ENCODE data around the gene KRTAP3-2.
"Not testable (repeated sequence)": the region's sequence is repeated elsewhere in the genome, so short reads cannot be mapped to it uniquely, and the experiment has no call there.

Gene KRTAP3-2

DNA sequence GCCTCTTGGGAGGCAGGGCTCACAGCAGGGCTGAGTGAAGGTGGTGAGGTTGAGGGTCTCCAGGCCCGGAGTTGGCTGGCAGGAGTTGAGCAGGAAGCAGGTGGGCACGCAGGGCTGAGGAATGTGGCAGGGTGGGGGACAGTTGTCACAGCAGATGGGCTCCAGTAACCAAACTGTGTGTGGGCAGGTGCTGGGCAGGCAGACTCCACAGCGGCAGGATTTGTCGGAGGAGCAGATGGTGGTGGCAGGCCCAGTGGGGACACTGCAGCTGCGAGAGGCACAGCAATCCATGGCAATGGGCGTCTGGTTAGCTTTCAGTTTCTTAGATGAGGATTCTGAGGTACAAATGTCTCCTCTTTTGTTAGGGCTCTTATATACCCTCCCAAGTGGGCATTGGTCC lies at the start of gene KRTAP3-2:
Gene KRTAP3-2, minus strand, starts transcription at position 344 of the 400 bp plus-strand sequence. Its CDS starts 53 bp downstream, at position 291.
- DNase-seq = not testable (repeated sequence)

DNA sequence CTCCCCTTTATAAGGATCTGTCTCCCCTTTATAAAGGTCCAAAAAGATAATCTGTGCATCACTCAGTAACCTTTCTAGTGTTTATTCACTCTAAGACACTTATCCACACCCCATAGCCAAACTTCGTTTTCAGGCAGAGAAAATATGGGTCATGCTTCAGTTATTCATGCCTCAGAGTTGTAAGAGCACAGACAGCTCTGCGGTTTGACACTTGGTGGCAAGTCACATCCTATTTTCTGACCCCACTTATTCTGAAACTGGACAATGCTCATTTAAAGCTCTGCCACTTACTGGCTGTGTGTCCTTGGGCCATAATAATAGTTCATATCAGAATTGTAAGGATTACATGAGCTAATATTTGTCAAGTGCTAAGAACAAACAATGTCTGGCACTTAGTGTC lies 49.4 kb upstream of the KRTAP3-2 start:
- DNase-seq = no peak

DNA sequence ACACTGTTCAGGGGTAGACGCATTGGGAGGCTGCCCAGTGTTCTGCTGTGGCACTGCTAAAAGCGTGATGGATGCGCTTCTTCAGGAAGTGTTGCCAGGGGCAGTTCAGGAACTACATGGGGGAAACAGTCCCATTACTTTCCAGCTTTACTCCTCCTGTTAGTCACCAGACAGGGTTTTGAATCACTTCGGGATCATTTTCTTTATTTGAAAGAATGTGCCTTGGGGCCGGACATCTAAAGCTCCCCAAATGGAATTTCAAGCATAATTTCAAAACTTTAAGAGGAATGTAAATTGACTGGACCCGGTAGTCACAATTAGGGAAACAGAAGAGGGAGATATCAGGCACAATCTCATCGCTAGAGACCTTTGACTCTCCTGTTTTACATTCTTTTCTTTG lies 48.7 kb upstream of the KRTAP3-2 start:
- no peak for DNase-seq

DNA sequence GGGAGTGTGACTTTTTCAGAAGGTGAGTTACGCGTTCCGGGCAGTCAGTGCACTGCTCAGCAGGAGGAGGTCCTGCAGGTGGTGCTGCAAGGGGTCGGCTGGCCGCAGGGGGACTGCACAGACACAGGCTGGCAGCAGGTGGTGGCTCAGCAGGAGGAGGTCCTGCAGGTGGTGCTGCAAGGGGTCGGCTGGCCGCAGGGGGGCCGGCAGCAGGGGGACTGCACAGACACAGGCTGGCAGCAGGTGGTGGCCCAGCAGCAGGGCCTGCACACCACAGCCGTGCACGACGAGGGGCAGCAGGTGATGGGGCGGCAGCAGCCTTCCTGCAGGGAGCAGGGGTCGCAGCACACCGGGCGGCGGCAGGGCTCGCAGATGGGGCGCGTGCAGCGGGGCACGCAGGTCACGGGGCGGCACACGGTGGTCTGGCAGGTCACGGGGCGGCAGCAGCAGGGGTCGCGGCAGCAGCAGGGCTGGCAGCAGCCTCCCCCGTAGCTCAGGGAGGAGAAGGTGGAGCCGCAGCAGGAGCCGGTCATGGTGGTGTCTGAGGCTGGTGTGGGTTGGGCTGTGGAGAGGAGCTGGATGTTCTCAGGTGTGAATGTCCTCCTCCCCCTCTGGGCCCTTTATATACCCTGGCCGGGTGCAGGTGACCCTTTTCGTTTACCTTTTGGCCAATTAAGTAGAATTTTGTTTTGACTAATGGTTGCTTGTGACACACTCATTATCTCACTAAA lies 47.2 kb upstream of the KRTAP3-2 start, which contains the start of gene KRTAP2-1:
Gene KRTAP2-1, minus strand, starts transcription at position 582 of the 731 bp plus-strand sequence. Its CDS starts 49 bp downstream, at position 533.
- DNase-seq = not testable (repeated sequence)

DNA sequence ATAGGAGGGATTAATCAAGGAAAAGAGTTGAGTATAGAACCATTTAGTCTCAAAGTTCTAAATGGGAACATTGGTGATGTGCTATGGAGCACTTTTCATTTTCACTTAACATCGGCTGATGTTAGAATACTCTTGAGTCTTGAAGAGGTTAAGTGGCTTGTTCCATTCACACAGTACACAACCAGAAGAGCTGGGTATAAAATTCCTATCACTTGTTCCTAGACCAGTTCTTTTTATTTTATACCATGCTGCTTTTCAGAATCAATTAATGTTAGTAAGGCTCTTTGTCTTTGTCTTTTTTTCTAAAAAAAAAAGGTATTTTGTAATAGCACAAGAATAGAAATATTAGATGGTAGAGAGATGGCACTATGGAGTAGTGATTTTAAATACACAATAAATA lies 43.2 kb upstream of the KRTAP3-2 start:
- DNase-seq = no peak

DNA sequence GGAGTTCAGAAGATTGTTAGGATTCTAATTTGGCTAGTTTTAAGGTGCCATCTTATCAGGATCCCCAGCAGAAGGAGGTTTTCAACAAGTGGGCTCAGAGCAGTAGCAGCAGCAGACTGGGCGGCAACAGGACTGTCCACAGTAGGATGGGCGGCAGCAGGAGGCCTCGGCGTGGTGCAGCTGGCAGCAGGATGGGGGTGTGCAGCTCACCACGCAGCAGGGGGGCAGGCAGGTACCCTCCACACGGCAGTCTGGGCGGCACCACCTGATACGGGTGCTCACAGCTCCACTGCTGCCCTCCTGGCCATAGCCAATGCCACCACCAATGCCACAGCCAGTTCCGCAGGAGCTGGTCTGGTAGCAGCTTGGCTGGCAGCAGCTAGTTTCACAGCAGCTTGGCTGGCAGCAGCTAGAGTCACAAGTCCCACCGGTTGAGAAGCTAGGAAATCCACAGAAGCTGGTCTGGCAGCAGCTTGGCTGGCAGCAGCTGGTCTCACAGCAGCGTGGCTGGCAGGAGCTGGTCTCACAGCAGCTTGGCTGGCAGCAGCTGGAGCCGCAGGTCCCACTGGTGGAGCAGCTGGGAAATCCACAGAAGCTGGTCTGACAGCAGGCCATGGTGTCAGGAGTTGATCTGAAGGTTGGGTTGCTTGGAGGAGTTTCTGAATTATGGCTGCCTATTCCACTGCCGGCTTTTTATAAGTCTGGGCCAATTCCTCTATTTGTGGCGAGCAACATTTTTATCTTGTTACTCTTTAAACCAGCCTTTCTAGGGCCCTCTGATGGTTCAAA lies 41.3 kb upstream of the KRTAP3-2 start, which contains the start of gene KRTAP1-1:
Gene KRTAP1-1, minus strand, starts transcription at position 668 of the 789 bp plus-strand sequence. Its CDS starts 53 bp downstream, at position 615.
- DNase-seq = not testable (repeated sequence)

DNA sequence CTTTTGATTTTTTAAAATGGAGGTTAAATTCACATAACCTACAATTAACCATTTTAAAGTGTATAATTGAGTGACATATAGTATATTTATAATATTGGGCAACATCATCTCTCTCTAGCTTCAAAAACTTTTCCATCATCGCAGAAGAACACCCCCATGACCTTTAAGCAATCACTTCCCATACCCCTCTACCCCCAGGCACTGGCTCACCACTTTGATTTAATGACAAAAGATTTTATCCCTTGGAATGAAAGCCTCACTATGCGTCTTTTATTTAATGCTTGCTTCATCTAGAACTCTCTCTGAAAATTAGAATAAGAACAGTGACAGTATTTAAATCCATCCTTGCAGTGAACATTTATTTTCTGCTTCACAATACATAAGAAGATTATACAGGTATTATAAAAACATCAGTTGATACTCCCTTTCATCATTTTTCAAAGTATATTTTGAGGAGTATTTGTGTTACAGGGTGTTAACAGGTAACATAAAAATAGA lies 38.2 kb upstream of the KRTAP3-2 start:
- DNase-seq = no peak

DNA sequence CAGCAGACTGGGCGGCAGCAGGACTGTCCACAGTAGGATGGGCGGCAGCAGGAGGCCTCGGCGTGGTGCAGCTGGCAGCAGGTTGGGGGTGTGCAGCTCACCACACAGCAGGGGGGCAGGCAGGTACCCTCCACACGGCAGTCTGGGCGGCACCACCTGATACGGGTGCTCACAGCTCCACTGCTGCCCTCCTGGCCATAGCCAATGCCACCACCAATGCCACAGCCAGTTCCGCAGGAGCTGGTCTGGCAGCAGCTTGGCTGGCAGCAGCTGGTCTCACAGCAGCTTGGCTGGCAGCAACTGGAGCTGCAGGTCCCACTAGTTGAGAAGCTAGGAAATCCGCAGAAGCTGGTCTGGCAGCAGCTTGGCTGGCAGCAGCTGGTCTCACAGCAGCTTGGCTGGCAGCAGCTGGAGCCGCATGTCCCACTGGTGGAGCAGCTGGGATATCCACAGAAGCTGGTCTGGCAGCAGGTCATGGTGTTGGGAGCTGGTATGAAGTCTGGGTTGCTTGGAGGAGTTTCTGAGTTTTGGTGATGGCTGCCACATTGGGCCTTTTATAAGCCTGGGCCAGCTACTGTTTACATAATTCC lies 34.7 kb upstream of the KRTAP3-2 start, which contains the start of gene KRTAP1-3:
Gene KRTAP1-3, minus strand, starts transcription at position 529 of the 590 bp plus-strand sequence. Its CDS starts 53 bp downstream, at position 476.
- not testable (repeated sequence) for DNase-seq

DNA sequence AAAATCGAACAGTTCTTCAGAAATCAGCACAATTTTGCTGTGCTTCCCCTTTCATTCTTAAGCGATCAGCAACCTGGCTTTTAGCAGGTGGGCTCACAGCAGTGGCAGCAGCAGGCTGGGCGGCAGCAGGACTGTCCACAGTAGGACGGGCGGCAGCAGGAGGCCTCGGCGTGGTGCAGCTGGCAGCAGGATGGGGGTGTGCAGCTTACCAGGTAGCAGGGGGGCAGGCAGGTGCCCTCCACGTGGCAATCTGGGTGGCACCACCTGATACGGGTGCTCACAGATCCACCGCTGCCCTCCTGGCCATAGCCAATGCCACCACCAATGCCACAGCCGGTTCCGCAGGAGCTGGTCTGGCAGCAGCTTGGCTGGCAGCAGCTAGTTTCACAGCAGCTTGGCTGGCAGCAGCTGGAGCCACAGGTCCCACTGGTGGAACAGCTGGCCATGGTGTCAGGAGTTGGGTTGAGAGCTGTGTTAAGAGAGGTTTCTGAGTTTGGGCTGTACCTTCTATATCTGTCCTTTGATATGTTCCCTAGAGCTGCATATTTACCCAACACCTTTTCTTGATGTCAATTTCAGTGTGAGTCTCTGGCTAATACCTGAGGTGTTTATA lies 30.0 kb upstream of the KRTAP3-2 start, which contains the start of gene KRTAP1-4:
Gene KRTAP1-4, minus strand, starts transcription at position 563 of the 613 bp plus-strand sequence. Its CDS starts 117 bp downstream, at position 446.
- no peak for DNase-seq

DNA sequence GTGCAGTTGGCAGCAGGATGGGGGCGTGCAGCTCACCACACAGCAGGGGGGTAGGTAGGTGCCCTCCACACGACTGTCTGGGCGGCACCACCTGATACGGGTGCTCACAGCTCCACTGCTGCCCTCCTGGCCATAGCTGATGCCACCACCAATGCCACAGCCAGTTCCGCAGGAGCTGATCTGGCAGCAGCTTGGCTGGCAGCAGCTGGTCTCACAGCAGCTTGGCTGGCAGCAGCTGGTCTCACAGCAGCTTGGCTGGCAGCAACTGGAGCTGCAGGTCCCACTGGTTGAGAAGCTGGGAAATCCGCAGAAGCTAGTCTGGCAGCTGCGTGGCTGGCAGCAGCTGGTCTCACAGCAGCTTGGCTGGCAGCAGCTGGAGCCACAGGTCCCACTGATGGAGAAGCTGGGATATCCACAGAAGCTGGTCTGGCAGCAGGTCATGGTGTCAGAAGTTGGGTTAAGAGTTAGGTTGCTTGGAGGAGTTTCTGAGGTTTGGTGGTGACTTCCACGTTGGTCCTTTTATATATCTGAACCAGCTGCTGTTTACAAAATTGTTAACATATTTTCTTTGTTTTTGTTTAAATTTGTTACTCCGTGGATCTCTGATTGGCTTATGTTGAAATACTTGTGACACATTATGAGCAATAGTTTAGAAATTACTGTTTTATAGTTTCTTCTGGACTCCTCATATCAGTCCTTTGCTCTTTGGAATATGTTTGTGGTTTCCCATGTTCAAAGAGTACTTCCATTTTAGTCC lies 27.2 kb upstream of the KRTAP3-2 start, which contains the start of gene KRTAP1-5:
Gene KRTAP1-5, minus strand, starts transcription at position 494 of the 757 bp plus-strand sequence. Its CDS starts 53 bp downstream, at position 441.
- no peak for DNase-seq

DNA sequence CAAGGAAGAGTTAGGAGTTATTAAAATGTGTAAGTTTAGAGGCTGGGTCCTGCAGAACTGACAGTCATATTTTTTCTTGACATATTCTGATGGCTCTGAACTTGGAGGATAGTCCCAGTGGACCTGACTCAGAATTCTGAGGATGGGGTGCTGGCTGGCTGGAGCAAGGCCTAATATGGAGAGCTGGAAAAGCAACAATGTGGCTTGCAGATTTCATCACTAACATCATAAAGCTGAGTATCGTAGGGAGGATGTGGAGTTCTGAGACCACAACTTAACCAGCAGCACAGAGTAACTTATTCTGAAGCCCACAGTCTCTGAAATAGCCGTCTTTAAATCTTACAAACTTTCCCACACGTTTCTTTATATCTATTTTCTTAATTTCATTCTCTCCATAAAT lies 25.0 kb upstream of the KRTAP3-2 start:
- DNase-seq = no peak

DNA sequence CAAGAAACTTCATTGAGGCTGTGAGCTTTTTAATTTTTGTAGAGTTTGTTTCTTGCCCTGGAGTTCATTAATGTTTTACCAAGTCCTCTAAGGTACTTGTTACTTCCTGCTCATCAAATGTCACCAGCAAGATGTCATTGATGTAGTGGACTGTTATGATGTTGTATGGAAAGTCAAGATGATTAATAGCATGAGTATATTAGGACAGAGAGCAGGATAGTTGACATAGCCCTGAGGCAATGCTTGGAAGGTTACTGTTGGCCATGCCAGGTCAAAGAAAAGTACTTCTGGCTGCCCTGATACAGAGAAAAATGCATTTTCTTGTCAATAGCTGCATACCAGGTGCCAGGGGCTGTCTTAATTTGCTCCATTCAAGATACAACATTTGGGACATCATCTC lies 20.6 kb upstream of the KRTAP3-2 start:
- DNase-seq = no peak

DNA sequence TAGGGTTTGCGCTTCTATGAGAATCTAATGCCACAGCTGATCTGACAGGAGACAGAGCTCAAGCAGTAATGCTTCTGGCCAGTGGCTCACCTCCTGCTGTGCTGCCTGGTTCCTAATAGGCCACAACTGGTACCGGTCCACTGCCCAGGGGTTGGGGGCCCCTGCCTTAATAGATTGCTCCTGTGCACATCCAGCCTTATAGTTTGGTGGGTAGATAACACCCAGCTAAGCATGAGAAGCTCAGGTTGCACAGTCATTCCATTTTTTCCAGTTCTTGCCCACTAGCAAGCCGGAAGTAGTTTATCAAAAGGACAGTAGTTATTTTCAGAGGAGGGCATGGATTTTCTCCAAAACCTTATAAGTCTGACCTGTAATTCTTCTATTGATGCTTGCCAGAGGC lies 19.7 kb upstream of the KRTAP3-2 start:
- no peak for DNase-seq

DNA sequence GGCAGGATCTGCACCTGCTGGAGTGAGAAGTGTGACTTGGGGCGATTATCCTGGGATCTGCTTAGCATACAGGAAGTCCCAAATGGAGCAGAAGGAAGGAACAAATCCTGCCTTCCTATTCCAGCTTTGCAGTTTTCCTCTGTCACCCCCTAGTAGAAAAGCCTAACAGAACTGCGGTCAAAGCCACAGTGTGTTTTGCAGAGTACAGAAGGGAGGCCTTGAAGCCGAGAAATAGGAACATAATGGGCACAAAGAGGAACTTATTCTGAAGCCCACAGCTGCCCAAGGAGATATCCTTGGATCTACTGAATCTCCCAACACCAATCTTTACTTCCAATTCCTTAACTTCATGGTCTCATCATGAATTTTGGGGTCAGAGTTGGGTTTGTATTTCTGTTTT lies 18.8 kb upstream of the KRTAP3-2 start:
- no peak for DNase-seq

DNA sequence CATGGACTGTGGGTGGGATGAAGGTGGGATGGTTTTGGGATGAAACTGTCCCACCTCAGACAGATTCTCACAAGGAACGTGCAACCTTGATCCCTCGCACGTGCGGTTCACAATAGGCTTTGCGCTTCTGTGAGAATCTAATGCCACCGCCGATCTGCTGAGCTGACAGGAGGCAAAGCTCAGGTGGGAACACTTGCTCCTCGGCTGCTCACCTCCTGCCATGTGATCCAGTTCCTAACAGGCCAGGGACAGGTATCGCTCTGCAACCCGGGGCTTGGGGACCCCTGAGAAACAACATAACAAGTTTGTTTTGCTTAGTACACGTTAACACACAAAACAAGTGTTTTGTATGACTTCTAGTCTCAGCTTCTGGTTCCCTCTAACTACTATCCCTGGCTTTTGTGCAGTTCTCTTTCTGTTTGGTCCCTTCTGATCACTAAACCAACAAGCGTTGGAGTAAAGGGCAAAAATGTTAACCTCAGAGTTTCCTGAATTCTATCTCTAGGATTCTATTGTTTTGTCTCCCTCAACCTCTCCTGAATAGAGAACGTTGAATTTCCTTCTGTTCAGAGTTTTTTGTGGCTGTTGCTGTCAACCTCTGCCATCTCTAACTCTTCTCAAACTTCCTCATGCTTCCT lies 17.0 kb upstream of the KRTAP3-2 start:
- no peak for DNase-seq

DNA sequence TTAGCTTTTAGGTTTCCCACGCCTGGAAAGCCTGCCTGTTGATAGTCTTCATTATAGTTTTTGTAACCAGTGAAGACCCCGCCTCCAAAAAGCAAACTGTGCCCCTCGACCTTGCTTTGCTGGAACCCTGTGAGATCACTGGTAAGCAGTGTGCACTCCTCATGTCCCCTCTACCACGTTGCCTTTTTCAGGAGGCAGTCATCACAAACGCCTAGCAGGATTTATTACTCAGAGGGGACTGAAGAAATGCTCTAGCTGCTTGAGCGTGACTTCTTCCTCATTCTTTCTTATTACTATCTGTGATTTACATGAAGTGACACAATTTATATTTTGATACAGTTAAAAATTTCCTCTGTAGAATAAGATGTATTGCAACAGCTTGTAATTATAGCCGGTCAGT lies 15.7 kb upstream of the KRTAP3-2 start:
- DNase-seq = no peak

DNA sequence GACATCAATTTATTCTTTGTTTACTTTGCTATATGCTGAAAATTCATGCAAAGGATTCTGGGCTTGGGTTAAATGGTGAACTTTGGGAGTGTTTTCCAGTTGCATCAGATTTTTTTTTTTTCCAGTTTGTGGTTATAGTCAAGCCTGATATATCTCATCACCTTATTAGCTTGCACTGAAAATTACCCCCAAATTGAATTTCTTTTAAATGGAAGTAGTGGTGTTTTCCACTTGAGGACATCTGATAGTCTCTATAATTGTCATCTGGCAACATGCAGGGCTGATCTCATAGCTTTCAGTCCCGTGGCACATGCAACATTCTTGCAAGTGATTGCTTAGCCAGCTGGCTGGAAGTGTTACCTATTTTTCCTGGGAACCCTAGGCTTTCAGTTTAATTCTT lies 13.9 kb upstream of the KRTAP3-2 start:
- DNase-seq = no peak

DNA sequence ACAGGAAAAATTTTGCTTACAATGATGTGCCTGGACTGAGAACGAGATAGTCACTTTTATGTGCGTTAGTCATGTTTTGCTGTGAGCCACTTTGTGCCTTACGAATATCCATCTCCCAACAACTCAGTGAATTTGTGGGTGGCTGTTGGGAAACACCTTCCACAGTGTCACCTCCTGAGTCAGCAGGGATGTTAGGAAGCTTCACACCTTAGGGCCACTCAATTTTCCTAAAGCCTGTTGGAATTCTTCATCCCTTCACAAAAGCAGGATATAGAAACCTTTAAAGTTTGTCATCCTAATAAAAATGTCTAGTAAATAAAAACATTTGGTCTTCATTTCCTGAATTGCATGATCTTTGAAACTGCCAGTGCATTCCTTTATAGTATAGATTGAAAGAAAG lies 13.5 kb upstream of the KRTAP3-2 start:
- no peak for DNase-seq

DNA sequence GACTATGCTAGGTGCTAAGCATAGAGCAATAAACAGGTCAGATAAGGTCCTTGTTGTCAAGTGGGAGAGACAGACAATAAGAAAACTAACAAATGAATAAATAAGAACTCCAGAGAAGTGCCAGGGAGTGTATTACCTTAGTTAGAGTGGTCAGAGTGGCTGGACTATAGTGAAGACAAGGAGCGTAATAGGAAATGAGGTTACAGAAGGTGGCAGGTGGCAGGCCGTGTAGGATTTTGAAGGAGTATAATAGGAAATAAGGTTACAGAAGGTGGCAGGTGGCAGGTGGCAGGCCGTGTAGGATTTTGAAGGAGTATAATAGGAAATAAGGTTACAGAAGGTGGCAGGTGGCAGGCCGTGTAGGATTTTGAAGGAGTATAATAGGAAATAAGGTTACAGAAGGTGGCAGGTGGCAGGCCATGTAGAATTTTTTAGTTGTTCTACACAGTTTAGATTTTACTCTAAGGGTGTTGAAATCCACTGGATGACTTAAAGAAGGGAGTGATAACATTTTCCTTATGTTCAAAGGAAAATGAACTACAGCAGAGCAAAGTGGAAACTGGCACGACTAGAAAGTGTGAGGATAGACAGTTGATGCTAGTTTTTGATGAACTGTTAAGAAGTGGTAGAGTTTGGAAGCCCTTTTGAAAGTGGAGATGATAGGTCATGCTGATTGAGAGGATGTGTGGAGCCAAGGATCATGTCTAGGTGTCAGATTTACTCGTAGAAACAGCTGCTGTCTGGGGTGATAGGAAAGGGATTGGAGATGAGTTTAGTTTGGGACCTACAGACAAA lies 12.8 kb upstream of the KRTAP3-2 start:
- no peak for DNase-seq

DNA sequence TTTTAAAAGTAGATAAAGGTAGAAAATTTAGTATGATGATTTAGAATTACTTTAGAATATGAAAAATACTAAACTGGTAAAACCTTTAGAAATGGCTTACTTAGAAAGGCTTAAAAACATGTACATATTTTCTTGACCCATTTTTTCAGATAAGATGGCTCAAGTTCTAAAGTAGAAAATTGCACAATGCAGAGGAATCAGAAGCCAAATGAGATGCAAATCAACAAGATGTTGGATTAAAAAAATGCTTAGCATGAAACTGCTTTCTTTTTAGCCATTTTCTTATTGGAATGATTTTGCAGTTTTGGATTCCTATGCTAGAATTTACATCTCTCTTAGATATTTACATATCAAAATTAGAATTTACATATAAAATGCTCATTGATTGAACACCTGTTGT lies 10.7 kb upstream of the KRTAP3-2 start:
- no peak for DNase-seq

Data from activated T-cell treated with anti-CD3 and anti-CD28 coated beads, Interleukin-2, amount 50 U/mL, for 1 hour (primary cell).